ENCODE results near the gene HDAC1. TPM values are rescaled to one million over a fixed set of nuclear protein-coding genes. Genes with fewer than 3 reads are reported as not detected.

HDAC1 gene
- total RNA-seq, 2 donors from 2014 or later, result 50.9 to 52.0 TPM

GRCh38 chr1:32349211-32349708 is 57.4 kb downstream of the HDAC1 start:
- Histone ChIP-seq H3K27ac (no peak overlapping the region), H3K4me1 (ENCODE audit: control insufficient read depth in 1 of 2, low read depth in 2 of 2) (peaks cover 13 to 27% of the 10 kb centered on the region in 2 donors)

GRCh38 chr1:32350785-32351398 is 59.0 kb downstream of the HDAC1 start:
- no peaks in the 10 kb centered on the region for H3K27me3 ChIP-seq (replicated peaks; ENCODE audit: insufficient read depth)
- no peaks in the 10 kb centered on the region for H3K36me3 ChIP-seq
- TF ChIP-seq CTCF (IDR thresholded peaks at IDR 0.05), result peak; percentile 65
- DNase-seq (ENCODE audit: low spot score) (peak; percentile 43), ATAC-seq (ENCODE audit: insufficient number of reproducible peaks, low FRiP score, low read depth) (peak; percentile 42)
- H3K9me3 ChIP-seq, result no peaks in the 10 kb centered on the region
- H3K4me3 ChIP-seq, result peak overlapping the region; percentile 77
- peak overlapping the region; percentile 47 to 70 for H3K27ac ChIP-seq
- H3K4me1 ChIP-seq (ENCODE audit: control insufficient read depth in 1 of 2, low read depth in 2 of 2), result peaks cover 13 to 29% of the 10 kb centered on the region in 2 donors

More at GRCh38 chr1:32349211-32349708, 57.4 kb downstream of the HDAC1 start:
- DNase-seq (ENCODE audit: low spot score), result no peak
- H3K4me3 ChIP-seq, result no peak overlapping the region
- H3K36me3 ChIP-seq, result no peaks in the 10 kb centered on the region
- no peaks in the 10 kb centered on the region for H3K9me3 ChIP-seq
- no peak for ATAC-seq (ENCODE audit: insufficient number of reproducible peaks, low FRiP score, low read depth)
- H3K27me3 ChIP-seq (replicated peaks; ENCODE audit: insufficient read depth), result no peaks in the 10 kb centered on the region
- no peak for TF ChIP-seq CTCF (IDR thresholded peaks at IDR 0.05)

- no peaks in the 10 kb centered on the region for H3K9me3 ChIP-seq
- H3K36me3 ChIP-seq, result no peaks in the 10 kb centered on the region
- ATAC-seq (ENCODE audit: insufficient number of reproducible peaks, low FRiP score, low read depth), result peak; percentile 85
- TF ChIP-seq CTCF (IDR thresholded peaks at IDR 0.05), result no peak
- H3K4me3 ChIP-seq, result peak overlapping the region; percentile 77
- DNase-seq (ENCODE audit: low spot score), result peak; percentile 77
- no peaks in the 10 kb centered on the region for H3K27me3 ChIP-seq (replicated peaks; ENCODE audit: insufficient read depth)
- H3K27ac ChIP-seq, result peak overlapping the region; percentile 70 to 83
- H3K4me1 ChIP-seq (ENCODE audit: control insufficient read depth in 1 of 2, low read depth in 2 of 2), result peaks cover 13 to 29% of the 10 kb centered on the region in 2 donors
These were observed 59.7 kb downstream of the HDAC1 start for GRCh38 chr1:32351399-32352238.

DNA sequence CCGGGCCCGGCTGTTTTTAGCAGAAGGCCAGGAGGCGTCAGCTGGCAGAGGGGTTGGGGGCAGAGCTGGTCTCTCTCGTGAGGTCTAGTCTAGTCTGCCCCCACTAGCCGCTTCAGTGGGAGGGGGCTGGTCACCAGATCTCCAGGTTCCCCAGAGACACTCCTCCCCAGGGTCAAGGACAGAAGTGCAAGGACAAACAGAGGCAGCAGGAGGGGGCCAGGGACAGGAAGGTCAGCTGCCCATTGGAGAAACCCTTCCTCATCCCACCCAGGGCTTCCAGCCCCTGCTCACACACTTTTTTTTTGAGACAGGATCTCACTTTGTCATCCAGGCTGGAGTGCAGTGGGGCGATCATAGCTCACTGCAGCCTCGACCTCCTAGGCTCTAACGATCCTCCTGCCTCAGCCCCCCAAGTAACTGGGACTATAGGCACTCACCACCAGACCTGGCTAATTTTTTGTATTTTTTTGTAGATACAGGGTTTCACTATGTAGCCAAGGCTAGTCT is 60.4 kb downstream of the HDAC1 start:
- H3K36me3 ChIP-seq, result no peaks in the 10 kb centered on the region
- ATAC-seq (ENCODE audit: insufficient number of reproducible peaks, low FRiP score, low read depth), result no peak
- H3K9me3 ChIP-seq, result no peaks in the 10 kb centered on the region
- TF ChIP-seq CTCF (IDR thresholded peaks at IDR 0.05), result no peak
- peak overlapping the region; percentile 77 for H3K4me3 ChIP-seq
- H3K27me3 ChIP-seq (replicated peaks; ENCODE audit: insufficient read depth), result no peaks in the 10 kb centered on the region
- peak overlapping the region; percentile 70 to 83 for H3K27ac ChIP-seq
- H3K4me1 ChIP-seq (ENCODE audit: control insufficient read depth in 1 of 2, low read depth in 2 of 2), result peaks cover 13 to 29% of the 10 kb centered on the region in 2 donors
- no peak for DNase-seq (ENCODE audit: low spot score)

- peak overlapping the region; percentile 52 to 83 for H3K27ac ChIP-seq
- no peak for ATAC-seq (ENCODE audit: insufficient number of reproducible peaks, low FRiP score, low read depth)
- H3K36me3 ChIP-seq, result no peaks in the 10 kb centered on the region
- no peak for TF ChIP-seq CTCF (IDR thresholded peaks at IDR 0.05)
- no peak for DNase-seq (ENCODE audit: low spot score)
- peak overlapping the region; percentile 77 for H3K4me3 ChIP-seq
- no peaks in the 10 kb centered on the region for H3K27me3 ChIP-seq (replicated peaks; ENCODE audit: insufficient read depth)
- H3K4me1 ChIP-seq (ENCODE audit: control insufficient read depth in 1 of 2, low read depth in 2 of 2), result peaks cover 13 to 29% of the 10 kb centered on the region in 2 donors
- no peaks in the 10 kb centered on the region for H3K9me3 ChIP-seq
These were observed 61.0 kb downstream of the HDAC1 start for GRCh38 chr1:32352831-32353383.
